OCI-LY1 (cell line): ENCODE measurements around the gene GALT.

Experiments used
- H2AFZ ChIP-seq: fragments of 200-600 bp; sonication (generic), shearing (Covaris generic); 2 replicates; pipeline ENCODE4 v1.6.0; 2014; ENCODE audit warnings: antibody characterized with exemption, mild to moderate bottlenecking, low read length
- H3F3A ChIP-seq: fragments of 200-600 bp; sonication (generic), shearing (Covaris generic); 2 replicates; pipeline ENCODE4 v1.6.0; 2014; ENCODE audit warnings: mild to moderate bottlenecking, antibody characterized with exemption, low read length, moderate library complexity; ENCODE audit not compliant: insufficient read depth
- H3K27ac ChIP-seq: fragments of 200-600 bp; sonication (generic); 2 replicates; pipeline ENCODE4 v1.5.1; 2014; ENCODE audit warnings: low read length, mixed run types, mild to moderate bottlenecking, low read depth; ENCODE audit not compliant: poor library complexity, severe bottlenecking
- H3K27me3 ChIP-seq: fragments of 200-600 bp; sonication (generic); 2 replicates; pipeline ENCODE4 v1.6.0; 2014; ENCODE audit warnings: antibody characterized with exemption, mild to moderate bottlenecking, low read length, moderate library complexity; ENCODE audit not compliant: insufficient read depth
- H3K36me3 ChIP-seq: fragments of 200-600 bp; sonication (generic); 2 replicates; pipeline ENCODE4 v1.6.1; 2014; ENCODE audit warnings: mild to moderate bottlenecking, antibody characterized with exemption, low read length, moderate library complexity, mixed read lengths; ENCODE audit not compliant: insufficient read depth
- H3K4me1 ChIP-seq: fragments of 200-600 bp; sonication (generic); 2 replicates; pipeline ENCODE4 v1.5.1; 2014; ENCODE audit warnings: mild to moderate bottlenecking, low read length, moderate library complexity; ENCODE audit not compliant: insufficient read depth, severe bottlenecking
- H3K4me2 ChIP-seq: fragments of 200-600 bp; sonication (generic), shearing (Covaris generic); 2 replicates; pipeline ENCODE4 v1.6.1; 2014; ENCODE audit warnings: low read length
- H3K4me3 ChIP-seq: fragments of 200-600 bp; sonication (generic); 2 replicates; pipeline ENCODE4 v1.5.1; 2014; ENCODE audit warnings: low read length, low read depth, mild to moderate bottlenecking, mixed read lengths; ENCODE audit not compliant: poor library complexity, severe bottlenecking
- H3K79me2 ChIP-seq: fragments of 200-600 bp; shearing (Covaris generic); 2 replicates; pipeline ENCODE4 v1.6.1; 2016; ENCODE audit warnings: mixed run types, low read length, mixed read lengths; ENCODE audit not compliant: insufficient read depth
- H3K9ac ChIP-seq: fragments of 200-600 bp; sonication (generic), shearing (Covaris generic); 2 replicates; pipeline ENCODE4 v1.6.1; 2014; ENCODE audit warnings: mild to moderate bottlenecking, low read length, mixed read lengths
- H3K9me2 ChIP-seq: fragments of 200-600 bp; sonication (generic), shearing (Covaris generic); 2 replicates; pipeline ENCODE4 v1.6.1; 2014; ENCODE audit warnings: low read depth, mild to moderate bottlenecking, low read length, mixed read lengths
- H3K9me3 ChIP-seq: fragments of 200-600 bp; shearing (Covaris generic); 2 replicates; pipeline ENCODE4 v1.6.1; 2014; ENCODE audit warnings: low read length, mixed read lengths
- H4K20me1 ChIP-seq: fragments of 200-600 bp; sonication (generic), shearing (Covaris generic); 2 replicates; pipeline ENCODE4 v1.6.0; 2016; ENCODE audit warnings: mild to moderate bottlenecking, low read length; ENCODE audit not compliant: insufficient read depth
- CTCF ChIP-seq: fragments of 200-600 bp; sonication (generic), shearing (Covaris generic); IDR thresholded peaks from 2 replicates; pipeline ENCODE4 v1.5.1; 2017; ENCODE audit warnings: mild to moderate bottlenecking, antibody characterized with exemption, low read length, moderate library complexity, mixed read lengths
- EZH2 ChIP-seq: fragments of 200-600 bp; sonication (generic), shearing (Covaris generic); IDR thresholded peaks from 2 replicates; pipeline ENCODE4 v1.8.0; 2017; ENCODE audit warnings: borderline replicate concordance, mixed run types, mild to moderate bottlenecking, antibody characterized with exemption, low read length, moderate library complexity, mixed read lengths

The GALT gene

GRCh38 chr9:34689116-34689470 lies 42.6 kb downstream of the GALT start:
- Histone ChIP-seq H3K27ac (no peak overlapping the region), H3K79me2 (no peaks in the 10 kb centered on the region), H3K9me2 (no peaks in the 10 kb centered on the region), H3K9me3 (no peaks in the 10 kb centered on the region), H2AFZ (no peak overlapping the region), H3F3A (no peaks in the 10 kb centered on the region), H3K9ac (no peak overlapping the region), H3K4me3 (no peak overlapping the region), H4K20me1 (no peaks in the 10 kb centered on the region), H3K4me1 (no peaks in the 10 kb centered on the region), H3K27me3 (no peaks in the 10 kb centered on the region), H3K36me3 (no peaks in the 10 kb centered on the region), H3K4me2 (no peak overlapping the region)
- TF ChIP-seq CTCF = no peak

- H3K4me1 ChIP-seq = no peaks in the 10 kb centered on the region
- H3K9me3 ChIP-seq = no peaks in the 10 kb centered on the region
- H3K27ac ChIP-seq = no peak overlapping the region
- no peak overlapping the region for H2AFZ ChIP-seq
- H3K9ac ChIP-seq = no peak overlapping the region
- no peaks in the 10 kb centered on the region for H3K9me2 ChIP-seq
- TF ChIP-seq CTCF (no peak), EZH2 (no peak)
- H4K20me1 ChIP-seq = no peaks in the 10 kb centered on the region
- H3K79me2 ChIP-seq = no peaks in the 10 kb centered on the region
- no peaks in the 10 kb centered on the region for H3K27me3 ChIP-seq
- no peak overlapping the region for H3K4me2 ChIP-seq
- no peaks in the 10 kb centered on the region for H3F3A ChIP-seq
- H3K4me3 ChIP-seq = no peak overlapping the region
- no peaks in the 10 kb centered on the region for H3K36me3 ChIP-seq
Observed at GRCh38 chr9:34689512-34689911, 43.0 kb downstream of the GALT start.

- Histone ChIP-seq H3K79me2 (no peaks in the 10 kb centered on the region), H3F3A (no peaks in the 10 kb centered on the region), H3K9me2 (no peaks in the 10 kb centered on the region), H3K27ac (no peak within 1 kb of the TSS), H3K9ac (no peak within 1 kb of the TSS), H3K4me2 (no peak within 1 kb of the TSS), H3K27me3 (no peaks in the 10 kb centered on the region), H3K4me1 (no peaks in the 10 kb centered on the region), H3K36me3 (no peaks in the 10 kb centered on the region), H2AFZ (no peak within 1 kb of the TSS), H3K9me3 (no peaks in the 10 kb centered on the region), H3K4me3 (no peak within 1 kb of the TSS), H4K20me1 (no peaks in the 10 kb centered on the region)
- TF ChIP-seq EZH2 (no peak), CTCF (no peak)
Observed at GRCh38 chr9:34690983-34691935, 44.8 kb downstream of the GALT start, which contains the start of gene CCL19. Gene CCL19 (minus strand): TSS chr9:34691276. CDS start chr9:34691139, 137 bp downstream.
